Lower lobe of right lung (tissue), 2 donors: ENCODE measurements around the gene ABI3BP. TPM values are rescaled to one million over a fixed set of nuclear protein-coding genes. Genes with fewer than 3 reads are reported as not detected.

Source experiments
- ATAC-seq, 2 donors: fragments of 200-7000 bp; cut with Tn5 transposase; one replicate each; pipeline ENCODE4 v1.9.1; 2020 to 2022; ENCODE audit warnings: mild to moderate bottlenecking in 2 of 2, moderate library complexity in 2 of 2
- DNase-seq: peaks from one replicate; pipeline ENCODE4 v3.0.0-alpha.2; 2020
- H3K27ac ChIP-seq: fragments of 200-600 bp; one replicate; pipeline ENCODE4 v1.8.0; 2022
- H3K27me3 ChIP-seq: fragments of 200-600 bp; one replicate; pipeline ENCODE4 v1.8.0; 2022; ENCODE audit warnings: low read depth
- H3K36me3 ChIP-seq: fragments of 200-600 bp; one replicate; pipeline ENCODE4 v1.8.0; 2022; ENCODE audit warnings: mild to moderate bottlenecking
- H3K4me1 ChIP-seq: fragments of 200-600 bp; one replicate; pipeline ENCODE4 v1.8.0; 2022
- H3K4me3 ChIP-seq: fragments of 200-600 bp; one replicate; pipeline ENCODE4 v1.8.0; 2022; ENCODE audit warnings: mild to moderate bottlenecking
- H3K9me3 ChIP-seq: fragments of 200-600 bp; one replicate; pipeline ENCODE4 v1.8.0; 2022
- intact Hi-C: fragments of 100-400 bp; cut with DNase I; formaldehyde crosslinking; loops from one replicate; pipeline ENCODE4 v1.11.0; 2022
- total RNA-seq: library from RNA; stranded (reverse); fragmentation: NEBNext Ultra II Directional; extraction: Animal tissue kit (Norgen Biotek cat#: 25700); gene quantifications from one replicate; pipeline ENCODE4 v1.2.1, GENCODE V29; 2021
- TF ChIP-seq, protein P1 (sequence below): fragments of 200-600 bp; IDR thresholded peaks from one replicate; pipeline ENCODE4 v1.8.0; 2022; ENCODE audit warnings: antibody characterized with exemption, mild to moderate bottlenecking
- donor health status: DM: no; HTN: yes; CAD: no; lungs with severe emphysema.

ABI3BP gene
- total RNA-seq, 1 donor from 2014 or later: 108 TPM

GRCh38 chr3:100781301-100781700, 211.9 kb downstream of the ABI3BP start:
- Histone ChIP-seq H3K36me3 (peaks cover 11% of the 10 kb centered on the region), H3K27ac (no peak overlapping the region)

DNA sequence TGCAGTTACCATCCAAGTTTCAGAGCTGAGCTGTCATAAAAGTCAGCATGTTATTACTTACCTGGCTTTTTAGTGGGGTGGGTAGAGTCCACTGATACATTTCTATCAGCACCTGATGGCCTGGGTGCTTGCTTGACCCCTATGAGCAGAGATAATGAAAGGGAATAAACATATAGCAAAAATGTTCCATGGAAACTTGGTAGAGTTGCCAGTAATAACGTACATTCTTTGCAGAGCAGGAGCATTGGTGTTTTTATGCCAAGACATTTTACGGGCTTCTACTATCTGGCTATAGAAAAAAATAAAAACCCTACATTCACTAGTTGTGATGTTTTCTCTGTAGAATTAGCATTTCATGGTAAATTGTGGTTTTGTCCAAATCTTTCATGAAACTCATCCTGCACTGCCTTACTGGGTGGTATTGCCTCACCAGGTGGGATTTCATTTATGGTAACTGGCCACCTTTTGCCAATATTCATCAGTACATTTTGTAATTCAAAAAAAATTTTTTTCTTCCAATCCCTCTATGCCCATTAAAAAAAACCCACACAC, 213.1 kb downstream of the ABI3BP start:
- no peak for DNase-seq
- no peaks in the 10 kb centered on the region for H3K27me3 ChIP-seq
- intact Hi-C loops: no loop called here
- no peak overlapping the region for H3K4me3 ChIP-seq
- peaks cover 11% of the 10 kb centered on the region for H3K36me3 ChIP-seq
- H3K9me3 ChIP-seq: no peaks in the 10 kb centered on the region
- H3K4me1 ChIP-seq: no peaks in the 10 kb centered on the region
- TF ChIP-seq, protein P1, sequence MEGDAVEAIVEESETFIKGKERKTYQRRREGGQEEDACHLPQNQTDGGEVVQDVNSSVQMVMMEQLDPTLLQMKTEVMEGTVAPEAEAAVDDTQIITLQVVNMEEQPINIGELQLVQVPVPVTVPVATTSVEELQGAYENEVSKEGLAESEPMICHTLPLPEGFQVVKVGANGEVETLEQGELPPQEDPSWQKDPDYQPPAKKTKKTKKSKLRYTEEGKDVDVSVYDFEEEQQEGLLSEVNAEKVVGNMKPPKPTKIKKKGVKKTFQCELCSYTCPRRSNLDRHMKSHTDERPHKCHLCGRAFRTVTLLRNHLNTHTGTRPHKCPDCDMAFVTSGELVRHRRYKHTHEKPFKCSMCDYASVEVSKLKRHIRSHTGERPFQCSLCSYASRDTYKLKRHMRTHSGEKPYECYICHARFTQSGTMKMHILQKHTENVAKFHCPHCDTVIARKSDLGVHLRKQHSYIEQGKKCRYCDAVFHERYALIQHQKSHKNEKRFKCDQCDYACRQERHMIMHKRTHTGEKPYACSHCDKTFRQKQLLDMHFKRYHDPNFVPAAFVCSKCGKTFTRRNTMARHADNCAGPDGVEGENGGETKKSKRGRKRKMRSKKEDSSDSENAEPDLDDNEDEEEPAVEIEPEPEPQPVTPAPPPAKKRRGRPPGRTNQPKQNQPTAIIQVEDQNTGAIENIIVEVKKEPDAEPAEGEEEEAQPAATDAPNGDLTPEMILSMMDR: no peak
- H3K27ac ChIP-seq: no peak overlapping the region
- no peak for ATAC-seq

More at GRCh38 chr3:100781301-100781700, 211.9 kb downstream of the ABI3BP start:
- Histone ChIP-seq H3K4me1 (no peaks in the 10 kb centered on the region), H3K27me3 (no peaks in the 10 kb centered on the region), H3K4me3 (no peak overlapping the region), H3K9me3 (peaks cover 5% of the 10 kb centered on the region)
- no peak for DNase-seq
- intact Hi-C loops: no loop called here
- no peak for ATAC-seq
- TF ChIP-seq, protein P1: no peak

DNA sequence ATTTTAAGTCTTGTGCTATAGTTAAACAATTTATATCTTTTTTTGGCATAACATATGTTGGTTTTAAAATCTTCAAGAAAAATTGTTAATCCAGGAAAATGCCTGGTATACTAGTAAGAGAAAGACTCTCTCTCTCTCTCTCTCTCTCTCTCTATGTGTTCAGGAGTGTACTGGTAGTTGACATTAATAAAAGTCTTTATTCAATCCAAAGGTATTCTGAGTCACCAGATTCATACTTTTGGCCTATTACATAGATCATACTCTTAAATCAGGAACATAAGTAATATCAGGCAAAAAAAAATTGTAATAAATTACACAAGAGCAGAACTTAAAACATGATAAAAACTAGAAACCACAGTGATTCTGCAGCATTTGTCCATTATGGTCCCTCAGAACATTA, 213.7 kb downstream of the ABI3BP start:
- intact Hi-C loops: no loop called here
- ATAC-seq (no peak), DNase-seq (no peak)
- H3K27me3 ChIP-seq: no peaks in the 10 kb centered on the region
- H3K4me1 ChIP-seq: no peaks in the 10 kb centered on the region
- H3K36me3 ChIP-seq: peaks cover 11% of the 10 kb centered on the region
- TF ChIP-seq, protein P1: no peak
- no peak overlapping the region for H3K27ac ChIP-seq
- H3K4me3 ChIP-seq: no peak overlapping the region
- H3K9me3 ChIP-seq: no peaks in the 10 kb centered on the region

- Histone ChIP-seq H3K27me3 (no peaks in the 10 kb centered on the region), H3K9me3 (no peaks in the 10 kb centered on the region), H3K36me3 (peaks cover 11% of the 10 kb centered on the region), H3K27ac (no peak overlapping the region), H3K4me1 (no peaks in the 10 kb centered on the region), H3K4me3 (no peak overlapping the region)
- TF ChIP-seq, protein P1: no peak
- DNase-seq: no peak
- intact Hi-C loops: no loop called here
- ATAC-seq: no peak
Observed at GRCh38 chr3:100777271-100777670, 215.9 kb downstream of the ABI3BP start.

GRCh38 chr3:100776746-100777145, 216.5 kb downstream of the ABI3BP start:
- intact Hi-C loops: no loop called here
- ATAC-seq: no peak
- Histone ChIP-seq H3K36me3 (peaks cover 11% of the 10 kb centered on the region), H3K4me1 (no peaks in the 10 kb centered on the region), H3K27me3 (no peaks in the 10 kb centered on the region), H3K4me3 (no peak overlapping the region), H3K9me3 (no peaks in the 10 kb centered on the region), H3K27ac (no peak overlapping the region)
- TF ChIP-seq, protein P1: no peak
- DNase-seq: no peak
